Activated CD4-positive, alpha-beta T cell treated with anti-CD3 and anti-CD28 coated beads, Interleukin-2, Interleukin-4, amounts not matched to agents 100 ng/mL and 50 ng/mL, durations not matched to agents 16 hours and 8 hours (primary cell): Measurements from ENCODE around the gene PICALM.
A peak's percentile ranks its signal among the peaks of the same experiment; 100 is the strongest.
"Not testable (repeated sequence)": the region's sequence is repeated elsewhere in the genome, so short reads cannot be mapped to it uniquely, and the experiment has no call there.

Source experiments
- DNase-seq: peaks from one replicate; pipeline ENCODE4 v3.0.0-alpha.2; 2020; ENCODE audit warnings: low spot score

PICALM gene

DNA sequence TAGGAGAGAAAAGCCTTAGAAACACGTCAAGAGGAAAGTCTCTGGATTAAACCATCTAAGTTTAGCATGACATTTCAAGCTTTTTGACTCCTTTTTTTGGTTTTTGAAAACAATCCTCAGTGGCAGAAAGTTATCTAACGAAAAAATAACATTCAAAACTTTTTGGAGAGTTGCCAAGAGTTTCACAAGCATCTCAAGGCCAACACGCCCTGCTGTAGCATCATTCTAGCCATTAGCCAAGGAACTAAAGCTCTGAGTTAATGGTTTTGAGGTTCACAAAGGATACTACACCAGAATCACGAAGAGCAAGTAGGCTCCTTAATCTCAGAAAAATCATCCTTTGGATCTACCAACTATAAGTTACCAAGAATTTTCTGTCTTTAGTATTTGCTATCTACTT, 94.8 kb downstream of the PICALM start:
- DNase-seq = no peak

GRCh38 chr11:85970593-85970992, 98.3 kb downstream of the PICALM start:
- no peak for DNase-seq

- no peak for DNase-seq
Observed at GRCh38 chr11:85967457-85967856, 101.4 kb downstream of the PICALM start.

GRCh38 chr11:85965202-85965601, 103.7 kb downstream of the PICALM start:
- no peak for DNase-seq

GRCh38 chr11:85961930-85962363, 106.9 kb downstream of the PICALM start:
- DNase-seq = no peak

GRCh38 chr11:85961130-85961529, 107.8 kb downstream of the PICALM start:
- DNase-seq = no peak

GRCh38 chr11:85960678-85961077, 108.2 kb downstream of the PICALM start:
- DNase-seq = no peak

- DNase-seq = no peak
Observed at GRCh38 chr11:85955531-85955930, 113.4 kb downstream of the PICALM start.

GRCh38 chr11:85953491-85954143, 115.3 kb downstream of the PICALM start:
- no peak for DNase-seq

DNA sequence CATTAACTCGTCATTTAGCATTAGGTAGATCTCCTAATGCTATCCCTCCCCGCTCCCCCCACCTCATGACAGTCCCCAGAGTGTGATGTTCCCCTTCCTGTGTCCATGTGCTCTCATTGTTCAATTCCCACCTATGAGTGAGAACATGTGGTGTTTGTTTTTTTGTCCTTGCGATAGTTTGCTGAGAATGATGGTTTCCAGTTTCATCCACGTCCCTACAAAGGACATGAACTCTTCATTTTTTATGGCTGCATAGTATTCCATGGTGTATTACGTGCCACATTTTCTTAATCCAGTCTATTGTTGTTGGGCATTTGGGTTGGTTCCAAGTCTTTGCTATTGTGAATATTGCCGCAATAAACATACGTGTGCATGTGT, 116.8 kb downstream of the PICALM start:
- not testable (repeated sequence) for DNase-seq

DNA sequence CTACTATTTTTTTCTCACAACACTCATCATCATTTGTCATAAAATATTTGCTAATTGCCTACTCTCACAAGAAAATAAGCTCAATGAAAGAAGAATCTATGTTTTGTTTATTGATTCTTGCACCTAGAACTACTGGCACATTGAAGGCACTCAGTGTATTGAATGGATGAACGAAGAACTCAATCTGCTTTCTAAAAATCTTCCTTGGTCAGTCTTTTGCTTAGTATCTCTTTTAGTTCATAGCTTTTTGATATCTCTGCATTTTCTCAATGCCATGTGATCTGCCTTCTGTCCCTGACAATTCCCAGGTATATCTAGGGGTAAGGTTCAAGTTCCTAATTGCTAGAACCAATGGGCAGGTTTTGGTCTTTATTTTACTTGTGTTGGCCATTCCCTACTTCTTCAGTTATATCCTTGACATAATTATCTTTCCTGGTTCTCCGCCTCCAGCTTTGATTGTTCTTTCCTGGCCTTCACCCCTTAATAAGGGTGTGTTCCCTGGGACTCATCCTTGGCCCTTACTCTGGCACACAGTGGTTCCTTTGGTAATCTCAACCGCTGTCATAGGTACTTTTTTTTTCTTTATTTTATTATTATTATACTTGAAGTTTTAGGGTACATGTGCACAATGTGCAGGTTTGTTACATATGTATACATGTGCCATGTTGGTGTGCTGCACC, 117.3 kb downstream of the PICALM start:
- no peak for DNase-seq

- no peak for DNase-seq
Observed at GRCh38 chr11:85951049-85951405, 117.9 kb downstream of the PICALM start.

- DNase-seq = no peak
Observed at GRCh38 chr11:85950317-85951048, 118.4 kb downstream of the PICALM start.

DNA sequence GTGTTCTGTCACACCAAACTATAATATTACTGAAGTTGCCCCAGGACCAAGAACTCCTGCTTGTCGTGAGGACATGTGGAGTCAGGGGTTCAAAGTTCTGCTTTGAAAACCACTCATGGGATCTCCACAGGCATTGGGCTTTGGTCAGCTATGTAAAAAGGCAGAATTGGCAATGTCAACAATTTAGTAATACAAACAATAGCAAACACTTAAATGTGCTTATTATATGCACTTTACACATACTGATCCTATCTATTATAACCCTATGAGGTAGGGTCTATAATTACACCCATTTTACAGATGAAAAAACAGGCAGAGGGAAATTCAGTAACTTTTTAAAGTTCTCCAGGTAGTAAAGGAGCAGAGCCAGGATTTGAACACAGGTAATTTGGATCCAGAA, 119.1 kb downstream of the PICALM start:
- no peak for DNase-seq

- DNase-seq = peak; percentile 62
Observed at GRCh38 chr11:85948884-85949283, 120.0 kb downstream of the PICALM start.

DNA sequence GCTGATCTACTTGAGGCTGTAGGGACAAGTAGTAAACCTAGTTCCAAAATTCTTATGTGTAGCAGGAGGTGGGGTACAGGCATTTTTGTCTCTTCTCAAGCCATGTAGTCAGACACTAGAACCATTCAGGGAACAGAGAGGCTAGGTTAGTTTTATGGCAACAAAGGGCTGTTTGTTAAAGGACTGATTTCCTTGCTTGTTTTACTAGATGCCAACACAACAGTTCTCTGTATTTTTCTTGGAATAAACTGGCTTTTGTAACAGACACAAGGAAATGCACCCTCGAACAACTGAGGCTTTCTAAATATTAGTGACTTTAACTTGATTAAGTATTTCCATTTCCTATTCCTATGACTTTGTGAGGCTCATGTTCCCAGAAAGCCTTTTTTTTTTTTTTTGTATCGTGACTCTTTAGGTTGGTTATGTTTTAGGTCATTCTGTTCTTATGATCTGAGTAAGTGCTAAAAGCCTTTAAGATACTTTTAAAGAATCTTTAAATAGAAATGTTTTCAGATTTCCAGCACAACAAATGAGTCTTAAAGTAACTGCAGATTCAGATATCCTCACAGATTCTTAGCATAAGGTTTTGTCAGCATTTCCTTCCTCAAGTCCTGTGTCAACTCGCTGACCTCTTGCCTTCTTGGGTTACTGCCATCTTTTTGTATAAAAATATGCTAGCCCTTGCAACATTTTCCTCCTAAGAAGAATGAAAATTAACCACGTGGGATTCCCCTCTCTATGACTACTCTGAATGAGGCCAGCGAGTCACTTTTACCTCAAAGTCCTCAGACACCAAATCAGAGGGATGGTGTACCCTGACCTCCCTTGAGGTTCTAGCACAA, 121.2 kb downstream of the PICALM start:
- peak; percentile 80 for DNase-seq

GRCh38 chr11:85946221-85946620, 122.7 kb downstream of the PICALM start:
- DNase-seq = no peak

- DNase-seq = peak; percentile 30
Observed at GRCh38 chr11:85945788-85946187, 123.1 kb downstream of the PICALM start.

- DNase-seq = no peak
Observed at GRCh38 chr11:85945296-85945695, 123.6 kb downstream of the PICALM start.

GRCh38 chr11:85941380-85941973, 127.4 kb downstream of the PICALM start:
- peak; percentile 62 for DNase-seq

DNA sequence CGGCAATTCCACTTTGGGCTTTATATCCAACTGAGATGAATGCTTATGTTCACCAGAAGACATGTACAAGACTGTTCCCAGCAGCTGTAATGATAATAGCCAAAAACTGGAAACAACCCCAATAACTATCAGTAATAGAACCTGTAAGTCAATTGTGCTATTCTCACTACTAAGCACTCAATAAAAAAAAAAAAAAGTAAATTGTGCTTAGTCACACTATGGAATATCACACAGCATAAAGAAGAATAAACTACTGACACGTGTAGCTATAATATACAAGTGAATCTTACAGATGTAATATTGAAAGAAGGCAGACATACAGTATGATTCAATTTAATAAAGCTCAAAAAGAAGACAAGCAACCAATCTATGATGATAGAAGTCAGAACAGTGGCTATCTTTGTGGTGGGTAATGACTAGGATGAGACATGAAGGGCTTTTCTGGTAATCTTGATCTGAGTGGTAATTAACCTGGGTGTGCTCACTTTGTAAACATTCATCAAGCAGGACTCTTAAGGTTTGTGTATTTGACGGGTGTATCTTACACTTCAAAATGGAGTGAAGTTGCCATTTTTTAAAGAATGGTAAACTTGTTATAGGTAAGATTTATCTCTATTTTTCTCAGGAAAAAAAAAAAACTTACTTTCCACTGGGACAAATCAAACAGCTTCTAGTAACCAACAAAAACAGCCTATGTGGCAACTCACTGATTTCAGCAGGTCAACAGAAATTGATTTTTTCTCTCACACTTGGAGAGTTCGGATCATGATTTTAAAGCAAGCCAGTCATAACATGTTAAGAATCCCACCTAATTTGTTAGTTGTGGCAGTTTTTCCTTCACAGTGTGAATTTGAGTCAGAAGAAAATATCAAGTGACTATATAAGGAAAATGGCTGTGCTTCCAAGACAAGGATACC, 129.5 kb downstream of the PICALM start:
- DNase-seq = peak; percentile 75
